HepG2 (cell line): ENCODE data around the gene ARTN. TPM values are rescaled to one million over a fixed set of nuclear protein-coding genes. Genes with fewer than 3 reads are reported as not detected.

Experiments
- AHDC1 ChIP-seq: sonication (generic); formaldehyde crosslinking; IDR thresholded peaks from 2 replicates; pipeline ENCODE4 v1.5.1; 2020; ENCODE audit warnings: mild to moderate bottlenecking, missing genetic modification reagents, borderline replicate concordance
- ARNT2 ChIP-seq: sonication (generic); formaldehyde crosslinking; IDR thresholded peaks from 2 replicates; pipeline ENCODE4 v1.8.0; 2022; ENCODE audit warnings: mild to moderate bottlenecking, low read depth, missing genetic modification reagents, moderate library complexity
- ATF4 ChIP-seq, 2 experiments: fragments of 450-650 bp in 1 of 2; sonication (generic) in 1 of 2; formaldehyde crosslinking; IDR thresholded peaks; 2 replicates each; pipeline versions ENCODE4 v1.5.0 to v1.8.0; 2020 to 2022; ENCODE audit warnings: mild to moderate bottlenecking in 1 of 2, missing genetic modification reagents in 1 of 2
- ATF7-NPFF ChIP-seq: sonication (generic); formaldehyde crosslinking; IDR thresholded peaks from 2 replicates; pipeline ENCODE4 v1.8.1; 2023; ENCODE audit warnings: mild to moderate bottlenecking, low read depth, missing genetic modification reagents, moderate library complexity
- CEBPG ChIP-seq: IDR thresholded peaks from 2 replicates; pipeline ENCODE4 v1.6.1; 2016
- CREB1 ChIP-seq, 2 experiments: fragments of 450-650 bp in 1 of 2; IDR thresholded peaks; 2 replicates each; pipeline ENCODE4 v1.6.1; 2016 to 2017; ENCODE audit warnings: control low read depth in 1 of 2, mild to moderate bottlenecking in 1 of 2, missing compliant biosample characterization in 1 of 2, missing genetic modification characterization in 1 of 2
- EEA1 ChIP-seq: sonication (generic); formaldehyde crosslinking; IDR thresholded peaks from 2 replicates; pipeline ENCODE4 v1.5.1; 2020; ENCODE audit warnings: mild to moderate bottlenecking, missing genetic modification reagents, borderline replicate concordance
- GATAD2A ChIP-seq: IDR thresholded peaks from 2 replicates; pipeline ENCODE4 v1.6.1; 2016
- HNF4G ChIP-seq, 2 experiments: sonication (generic) in 1 of 2; formaldehyde crosslinking in 1 of 2; IDR thresholded peaks; 2 replicates each; pipeline versions ENCODE4 v1.4.0 to v1.6.1; 2011 to 2020; ENCODE audit warnings: borderline replicate concordance in 2 of 2, low read depth in 2 of 2, mild to moderate bottlenecking in 2 of 2, low read length in 1 of 2, missing genetic modification reagents in 1 of 2, moderate library complexity in 1 of 2
- HOXD1 ChIP-seq: sonication (generic); formaldehyde crosslinking; IDR thresholded peaks from 2 replicates; pipeline ENCODE4 v1.5.0; 2020; ENCODE audit warnings: missing genetic modification reagents
- JUND ChIP-seq: sonication (generic); formaldehyde crosslinking; IDR thresholded peaks from 2 replicates; pipeline ENCODE4 v1.8.0; 2022; ENCODE audit warnings: mild to moderate bottlenecking, missing genetic modification reagents
- MTERF4 ChIP-seq: sonication (generic); formaldehyde crosslinking; IDR thresholded peaks from 2 replicates; pipeline ENCODE4 v1.8.0; 2023; ENCODE audit warnings: mild to moderate bottlenecking, missing genetic modification reagents
- PHF21A ChIP-seq: sonication (generic); formaldehyde crosslinking; IDR thresholded peaks from 2 replicates; pipeline ENCODE4 v1.5.0; 2020; ENCODE audit warnings: mild to moderate bottlenecking, missing genetic modification reagents
- SNAPC2 ChIP-seq: sonication (generic); formaldehyde crosslinking; IDR thresholded peaks from 2 replicates; pipeline ENCODE4 v1.8.1; 2022; ENCODE audit warnings: mild to moderate bottlenecking, missing genetic modification reagents
- ZBTB38 ChIP-seq: sonication (generic); formaldehyde crosslinking; IDR thresholded peaks from 2 replicates; pipeline ENCODE4 v1.5.1; 2020; ENCODE audit warnings: mild to moderate bottlenecking, missing genetic modification reagents
- ZIK1 ChIP-seq: sonication (generic); formaldehyde crosslinking; IDR thresholded peaks from 2 replicates; pipeline ENCODE4 v1.5.0; 2020; ENCODE audit warnings: mild to moderate bottlenecking, low read depth, missing genetic modification reagents, borderline replicate concordance
- ZNF343 ChIP-seq: sonication (generic); formaldehyde crosslinking; IDR thresholded peaks from 2 replicates; pipeline ENCODE4 v1.4.0; 2020; ENCODE audit warnings: mild to moderate bottlenecking, missing genetic modification reagents
- ZNF468 ChIP-seq: sonication (generic); formaldehyde crosslinking; IDR thresholded peaks from 2 replicates; pipeline ENCODE4 v1.8.0; 2022; ENCODE audit warnings: mild to moderate bottlenecking, moderate library complexity, missing genetic modification reagents
- ZNF563 ChIP-seq: sonication (generic); formaldehyde crosslinking; IDR thresholded peaks from 2 replicates; pipeline ENCODE4 v1.8.0; 2022; ENCODE audit warnings: mild to moderate bottlenecking, moderate library complexity, missing genetic modification reagents
- ZNF605 ChIP-seq: sonication (generic); formaldehyde crosslinking; IDR thresholded peaks from 2 replicates; pipeline ENCODE4 v1.8.0; 2022; ENCODE audit warnings: mild to moderate bottlenecking, missing genetic modification reagents
- ZNF629 ChIP-seq: sonication (generic); formaldehyde crosslinking; conservative IDR thresholded peaks from 2 replicates; pipeline ENCODE4 v1.5.0; 2020; ENCODE audit warnings: missing genetic modification reagents
- ZNF704 ChIP-seq: sonication (generic); formaldehyde crosslinking; IDR thresholded peaks from 2 replicates; pipeline ENCODE4 v1.8.1; 2023; ENCODE audit warnings: mild to moderate bottlenecking, inconsistent platforms, moderate library complexity, missing genetic modification reagents, borderline replicate concordance
- polyA plus RNA-seq, 8 experiments: library from polyadenylated mRNA; depleted of rRNA in 3 of 8; stranded (reverse) in 7 of 8; unstranded in 1 of 8; fragments of >200 nt; fragmentation: Illumina TruSeq in 4 of 8; extraction: Trizol in 4 of 8; gene quantifications; 2 replicates each; pipeline versions ENCODE4 v1.2.1 to v1.2.3, GENCODE V29; 2011 to 2016; ENCODE audit warnings: low read depth in 4 of 8, missing spikeins in 1 of 8, mixed read lengths in 1 of 8; ENCODE audit not compliant: insufficient read depth in 1 of 8
- total RNA-seq, 5 experiments: library from RNA; depleted of rRNA; stranded (reverse); fragments of >200 nt; fragmentation: Illumina TruSeq; extraction: Trizol; gene quantifications; 2 replicates each; pipeline ENCODE4 v1.2.3, GENCODE V29; 2016; ENCODE audit warnings: low read depth in 1 of 5

Gene ARTN
- total and polyA plus RNA-seq, 2 of the 13 experiments (the other 11 are each of a cell fraction or from before 2014, with no cell fraction given) = 0.11 to 0.62 TPM

DNA sequence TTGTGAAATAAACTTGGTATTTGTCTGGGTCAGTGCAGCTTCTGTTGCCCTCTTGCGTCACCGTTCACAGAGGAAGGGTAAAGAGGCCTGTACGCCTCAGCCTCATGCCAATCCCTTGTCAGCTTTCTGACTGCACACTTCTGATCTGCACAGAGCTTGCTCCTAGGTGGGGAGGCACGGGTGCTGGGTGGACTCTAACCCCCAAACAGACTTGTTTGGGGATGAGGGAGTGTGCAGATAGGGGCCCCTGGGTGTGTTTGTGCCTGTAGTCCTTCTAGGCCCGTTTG, 44.6 kb downstream of the ARTN start (continued):
- 0 out of 2 replicates have a peak, but pooled peaks have one; percentile 26 for TF ChIP-seq AHDC1 (CRISPR knock-in tag)
- TF ChIP-seq ZNF468 (CRISPR knock-in tag) = no peak
- no peak for TF ChIP-seq SNAPC2
- TF ChIP-seq EEA1 = 0 out of 2 replicates have a peak, but pooled peaks have one; percentile 18
- TF ChIP-seq HNF4G (IDR thresholded peaks at IDR 0.05; ENCODE audit: borderline replicate concordance, low read depth, low read length) = peak; percentile 15; the same call in 1 of the 2 replicates
- TF ChIP-seq HNF4G (CRISPR knock-in tag; IDR thresholded peaks at IDR 0.05; ENCODE audit: borderline replicate concordance, low read depth) = no peak
- peak; percentile 30; the same call in 1 of the 2 replicates for TF ChIP-seq ZIK1
- peak; percentile 46; the same call in 1 of the 2 replicates for TF ChIP-seq JUND (CRISPR knock-in tag)
- TF ChIP-seq PHF21A (CRISPR knock-in tag) = peak; percentile 41; the same call in 1 of the 2 replicates
- peak in 1 of 2 experiments; percentile 71; a peak in 1 of 4 replicates for TF ChIP-seq ATF4 (CRISPR knock-in tag; IDR thresholded peaks at IDR 0.05)
- no peak for TF ChIP-seq HOXD1 (CRISPR knock-in tag)
- peak; percentile 94 for TF ChIP-seq CEBPG (CRISPR knock-in tag)
- no peak for TF ChIP-seq ZNF704
- TF ChIP-seq ZNF629 = no peak
- TF ChIP-seq ZNF343 (CRISPR knock-in tag) = 0 out of 2 replicates have a peak, but pooled peaks have one; percentile 20
- no peak for TF ChIP-seq MTERF4 (CRISPR knock-in tag)
- TF ChIP-seq CREB1 (IDR thresholded peaks at IDR 0.05) = no peak
- TF ChIP-seq CREB1 (CRISPR knock-in tag; IDR thresholded peaks at IDR 0.05) = peak; percentile 40; the same call in 1 of the 2 replicates
- TF ChIP-seq ZNF605 (CRISPR knock-in tag) = peak; percentile 83
- peak; percentile 41; the same call in 1 of the 2 replicates for TF ChIP-seq ZNF563 (CRISPR knock-in tag)
- 0 out of 2 replicates have a peak, but pooled peaks have one; percentile 36 for TF ChIP-seq ATF7-NPFF (CRISPR knock-in tag)
- peak; percentile 41; the same call in 1 of the 2 replicates for TF ChIP-seq ARNT2 (CRISPR knock-in tag)
- peak; percentile 53; the same call in 1 of the 2 replicates for TF ChIP-seq GATAD2A (CRISPR knock-in tag)
- no peak for TF ChIP-seq ZBTB38 (CRISPR knock-in tag)
